RWPE1 (cell line): ENCODE measurements around the gene STK17A.
"Not testable (repeated sequence)": the region's sequence is repeated elsewhere in the genome, so short reads cannot be mapped to it uniquely, and the experiment has no call there.

ENCODE experiments used
- CTCF ChIA-PET: fragments of 350-600 bp; sonication (Branson Sonifier 250); formaldehyde crosslinking; extraction: SDS; loops from one replicate; lab custom pipeline; 2021; lab: Yijun Ruan, JAX
- POLR2A ChIA-PET: fragments of 400-600 bp; formaldehyde crosslinking; extraction: SDS; loops from one replicate; lab custom pipeline; 2020; ENCODE audit warnings: antibody characterized with exemption; ENCODE audit not compliant: low non-redundant PET; lab: Yijun Ruan, JAX
- DNase-seq: peaks from one replicate; pipeline ENCODE4 v3.0.0; 2012; ENCODE audit warnings: low spot score
- H3K27ac ChIP-seq: fragments of 450-650 bp; 2 replicates; pipeline ENCODE4 v1.5.1; 2017
- CTCF ChIP-seq: fragments of 450-650 bp; conservative IDR thresholded peaks from 2 replicates; pipeline ENCODE4 v1.5.1; 2017; ENCODE audit warnings: low read depth, mild to moderate bottlenecking

The STK17A gene

GRCh38 chr7:43591558-43592180 lies 8.8 kb downstream of the STK17A start:
- DNase-seq: peak; percentile 72
- TF ChIP-seq CTCF: no peak
- CTCF ChIA-PET: interaction anchor here (0.6 kb wide), 1 partner anchor 129 kb away, joined by 6 read pairs; no protein-coding TSS in a partner anchor
- H3K27ac ChIP-seq: no peak overlapping the region
- POLR2A ChIA-PET: no interaction called here

- POLR2A ChIA-PET: no interaction called here
- DNase-seq: no peak
- CTCF ChIA-PET: interaction anchor here (0.6 kb wide), 2 partner anchors 129 to 1865 kb away, joined by 5 to 6 read pairs; no protein-coding TSS in a partner anchor
- peak overlapping the region; percentile 57 for H3K27ac ChIP-seq
- no peak for TF ChIP-seq CTCF
These were observed 9.4 kb downstream of the STK17A start for GRCh38 chr7:43592326-43592725.

- H3K27ac ChIP-seq: no peak overlapping the region
- no peak for TF ChIP-seq CTCF
- POLR2A ChIA-PET: no interaction called here
- no peak for DNase-seq
- CTCF ChIA-PET: no interaction called here
These were observed 10.1 kb downstream of the STK17A start for GRCh38 chr7:43593010-43593409.

- CTCF ChIA-PET: no interaction called here
- peak overlapping the region; percentile 32; the same call in 1 of the 2 replicates for H3K27ac ChIP-seq
- no peak for TF ChIP-seq CTCF
- POLR2A ChIA-PET: no interaction called here
- DNase-seq: no peak
These were observed 11.1 kb downstream of the STK17A start for GRCh38 chr7:43594020-43594419.

GRCh38 chr7:43596426-43596825 lies 13.5 kb downstream of the STK17A start:
- POLR2A ChIA-PET: interaction anchor here (0.6 kb wide), 1 partner anchor 10 kb away, joined by 3 read pairs; no protein-coding TSS in a partner anchor
- H3K27ac ChIP-seq: peak overlapping the region; percentile 53
- DNase-seq: not testable (repeated sequence)
- CTCF ChIA-PET: interaction anchor here (0.6 to 0.7 kb wide), 3 partner anchors 14 to 103 kb away, joined by 3 to 5 read pairs (median 3); no protein-coding TSS in a partner anchor

GRCh38 chr7:43600056-43600455 lies 17.1 kb downstream of the STK17A start:
- CTCF ChIA-PET: interaction anchor here (0.6 kb wide), 1 partner anchor 1990 kb away, joined by 3 read pairs; no protein-coding TSS in a partner anchor
- POLR2A ChIA-PET: no interaction called here
- no peak for TF ChIP-seq CTCF
- no peak overlapping the region for H3K27ac ChIP-seq
- no peak for DNase-seq

GRCh38 chr7:43602256-43602655 lies 19.3 kb downstream of the STK17A start:
- no peak overlapping the region for H3K27ac ChIP-seq
- ChIA-PET CTCF (interaction anchor here (1.1 kb wide), 1 partner anchor 20 kb away, joined by 3 read pairs; no protein-coding TSS in a partner anchor), POLR2A (no interaction called here)
- TF ChIP-seq CTCF: no peak
- DNase-seq: no peak
